Measurements from ENCODE around the gene CAMK1D. TPM values are rescaled to one million over a fixed set of nuclear protein-coding genes. Genes with fewer than 3 reads are reported as not detected.

CAMK1D gene
- total and polyA plus RNA-seq, 2 donors (not counting 3 experiments of a cell fraction or from before 2014, with no cell fraction given) = 0.37 to 4.2 TPM

- Histone ChIP-seq H3K36me3 (ENCODE audit: control insufficient read depth in 2 of 2, extremely low read depth in 1 of 2, insufficient read depth in 2 of 2, low read length in 2 of 2) (no peaks in the 10 kb centered on the region), H3K27ac (ENCODE audit: insufficient read depth, low read depth, low read length) (no peak overlapping the region), H3K4me2 (ENCODE audit: insufficient read depth, low read length) (no peak overlapping the region), H3K9me3 (replicated peaks; ENCODE audit: control insufficient read depth, insufficient read depth, low read length) (no peaks in the 10 kb centered on the region), H3K4me3 (replicated peaks in 1 of 3; ENCODE audit: insufficient read depth in 1 of 3, low read depth in 1 of 3, low read length in 3 of 3) (no peak overlapping the region), H3K79me2 (ENCODE audit: control insufficient read depth, insufficient read depth, low read length) (no peaks in the 10 kb centered on the region), H3K27me3 (ENCODE audit: control insufficient read depth in 2 of 2, insufficient read depth in 2 of 2, low read length in 2 of 2) (no peaks in the 10 kb centered on the region), H3K9ac (replicated peaks; ENCODE audit: extremely low read depth, insufficient read depth, low read length) (no peak overlapping the region), H2AFZ (ENCODE audit: low read depth, low read length) (no peak overlapping the region), H4K20me1 (replicated peaks; ENCODE audit: control insufficient read depth, extremely low read depth, insufficient read depth, low read length) (no peaks in the 10 kb centered on the region), H3K4me1 (ENCODE audit: control insufficient read depth, extremely low read depth, insufficient read depth, low read length) (no peaks in the 10 kb centered on the region), H3K9me1 (replicated peaks; ENCODE audit: control insufficient read depth, extremely low read depth, insufficient read depth, low read length) (no peaks in the 10 kb centered on the region)
- DNase-seq (ENCODE audit: low read depth, low spot score) (no peak), FAIRE-seq (no peak)
- POLR2A ChIA-PET = no interaction called here
- no peak for TF ChIP-seq CTCF (IDR thresholded peaks at IDR 0.05; ENCODE audit: extremely low read depth in 1 of 2, insufficient read depth in 1 of 2, low read depth in 1 of 2, low read length in 2 of 2)
- TF ChIP-seq MAX (IDR thresholded peaks at IDR 0.05; ENCODE audit: insufficient read depth, insufficient read length) = no peak
- TF ChIP-seq GATA2 (IDR thresholded peaks at IDR 0.05; ENCODE audit: insufficient read depth, insufficient read length, low read depth, low read length) = no peak
- TF ChIP-seq FOS (IDR thresholded peaks at IDR 0.05; ENCODE audit: borderline replicate concordance, insufficient read depth, low read length) = no peak
- no peak for TF ChIP-seq JUN (IDR thresholded peaks at IDR 0.05; ENCODE audit: borderline replicate concordance, insufficient read depth, insufficient read length, low read depth)
- no peak for TF ChIP-seq EZH2 (IDR thresholded peaks at IDR 0.05; ENCODE audit: borderline replicate concordance, low read depth, low read length, severe bottlenecking)
- no peak for TF ChIP-seq POLR2AphosphoS5 (IDR thresholded peaks at IDR 0.05; ENCODE audit: insufficient read depth, low read depth, low read length)
- no peak for TF ChIP-seq MYC (IDR thresholded peaks at IDR 0.05; ENCODE audit: low read depth, low read length)
- TF ChIP-seq POLR2A (IDR thresholded peaks at IDR 0.05; ENCODE audit: low read depth, low read length) = no peak
- CTCF ChIA-PET = interaction anchor here (1.1 kb wide), 1 partner anchor 14 kb away, joined by 3 read pairs; no protein-coding TSS in a partner anchor
- intact Hi-C loops (cut with micrococcal nuclease) (no loop called here), dilution Hi-C loops (cut with MboI; ENCODE audit: extremely low pct_ligation_motif_present, low sequenced_read_pairs) (no loop called here)
- BruUV-seq (replicated peaks) = no TSS peak
These were observed 247.8 kb downstream of the CAMK1D start for GRCh38 chr10:12597176-12597575.

All from endothelial cell of umbilical vein (primary cell).